Lung (tissue), 12 donors: ENCODE measurements around the gene MIP. TPM values are rescaled to one million over a fixed set of nuclear protein-coding genes. Genes with fewer than 3 reads are reported as not detected.
A peak's percentile ranks its signal among the peaks of the same experiment; 100 is the strongest.
"Not testable (repeated sequence)": the region's sequence is repeated elsewhere in the genome, so short reads cannot be mapped to it uniquely, and the experiment has no call there.

ENCODE experiments used
- ATAC-seq: fragments of 200-7000 bp; cut with Tn5 transposase; one replicate; pipeline ENCODE4 v1.9.1; 2020; ENCODE audit warnings: moderate number of reproducible peaks; ENCODE audit not compliant: insufficient read depth, low FRiP score
- DNase-seq, 3 donors: peaks; one replicate each; pipeline ENCODE4 v3.0.0-alpha.2; 2013 to 2017
- H3K27ac ChIP-seq, 2 donors: one replicate each; pipeline ENCODE4 v1.5.1; 2013; ENCODE audit warnings: mild to moderate bottlenecking in 2 of 2, moderate library complexity in 2 of 2, control low read depth in 1 of 2, inconsistent platforms in 1 of 2, low read depth in 1 of 2, low read length in 1 of 2
- H3K27me3 ChIP-seq, 3 donors: one replicate each; pipeline ENCODE4 v1.5.1; 2013; ENCODE audit warnings: low read length in 2 of 3; ENCODE audit not compliant: control insufficient read depth in 3 of 3, insufficient read depth in 3 of 3
- H3K36me3 ChIP-seq, 4 donors: one replicate each; pipeline ENCODE4 v1.5.1; 2013; ENCODE audit warnings: low read length in 4 of 4, mild to moderate bottlenecking in 1 of 4, moderate library complexity in 1 of 4; ENCODE audit not compliant: control insufficient read depth in 4 of 4, insufficient read depth in 4 of 4
- H3K4me1 ChIP-seq, 5 donors: one replicate each; pipeline ENCODE4 v1.5.1; 2013; ENCODE audit warnings: low read length in 5 of 5, mild to moderate bottlenecking in 2 of 5, moderate library complexity in 1 of 5; ENCODE audit not compliant: control insufficient read depth in 5 of 5, insufficient read depth in 5 of 5
- H3K4me3 ChIP-seq: one replicate; pipeline ENCODE4 v1.5.1; 2013; ENCODE audit warnings: mild to moderate bottlenecking, control low read depth, moderate library complexity
- H3K9ac ChIP-seq, 2 donors: one replicate each; pipeline ENCODE4 v1.5.1; 2013; ENCODE audit warnings: low read length in 2 of 2, control low read depth in 1 of 2; ENCODE audit not compliant: insufficient read depth in 1 of 2
- H3K9me3 ChIP-seq, 4 donors: one replicate each; pipeline ENCODE4 v1.5.1; 2013; ENCODE audit warnings: low read length in 3 of 4, mild to moderate bottlenecking in 1 of 4, moderate library complexity in 1 of 4; ENCODE audit not compliant: control insufficient read depth in 4 of 4, insufficient read depth in 3 of 4
- CTCF ChIP-seq: IDR thresholded peaks from 2 replicates; pipeline ENCODE4 v1.5.1; 2012; ENCODE audit warnings: mild to moderate bottlenecking; ENCODE audit errors: control extremely low read depth, extremely low read depth
- WGBS, 2 donors: extraction: QIAGEN DNeasy Blood & Tissue Kit; methylation state at CpG; one replicate each; pipeline ENCODE4 v1.1.7; 2013; 5-methylcytosine and 5-hydroxymethylcytosine counted together
- polyA plus RNA-seq, 2 donors: library from polyadenylated mRNA; stranded (reverse); fragments of 200-250 nt; gene quantifications; one replicate each; pipeline ENCODE4 v1.2.1, GENCODE V29; 2013
- total RNA-seq, 2 donors: library from RNA; depleted of rRNA in 1 of 2; stranded (reverse); fragments of >200 nt in 1 of 2; gene quantifications; one replicate each; pipeline ENCODE4 v1.2.1, GENCODE V29; 2014 to 2021
- donor health status: control.
- donor health status: control.
- donor health status: Bipolar disorder and iron deficiency.
- donor health status: healthy.
- donor health status: DM: yes; HTN: yes; CAD: no.

The MIP gene
- total and polyA plus RNA-seq, 4 donors = 0.06 to 0.08 TPM; not detected in 2

GRCh38 chr12:56450241-56450640 is 4.2 kb downstream of the MIP start:
- ATAC-seq (no peak), DNase-seq (no peak)
- Histone ChIP-seq H3K9ac (no peak overlapping the region), H3K9me3 (no peaks in the 10 kb centered on the region), H3K4me3 (no peak overlapping the region), H3K27ac (no peak overlapping the region), H3K36me3 (no peaks in the 10 kb centered on the region), H3K27me3 (no peaks in the 10 kb centered on the region), H3K4me1 (peaks cover 0 to 6% (median 3%) of the 10 kb centered on the region in 5 donors)
- 87 to 92% methylated on average over 3 of the region's 3 CpGs for WGBS, 2 donors
- TF ChIP-seq CTCF = no peak

GRCh38 chr12:56449622-56449984 is 4.9 kb downstream of the MIP start:
- DNase-seq (no peak), ATAC-seq (no peak)
- Histone ChIP-seq H3K27me3 (no peaks in the 10 kb centered on the region), H3K9me3 (no peaks in the 10 kb centered on the region), H3K4me3 (no peak overlapping the region), H3K36me3 (no peaks in the 10 kb centered on the region), H3K27ac (peak overlapping the region in 1 of 2 donors; percentile 97), H3K9ac (peak overlapping the region in 1 of 2 donors; percentile 86), H3K4me1 (peaks cover 0 to 6% (median 3%) of the 10 kb centered on the region in 5 donors)
- 32 to 35% methylated on average over 5 of the region's 5 CpGs for WGBS, 2 donors
- TF ChIP-seq CTCF = no peak

- no peak for TF ChIP-seq CTCF
- H3K4me3 ChIP-seq = peak within 1 kb of the TSS; percentile 62
These were observed 5.4 kb downstream of the MIP start, which contains the start of gene TIMELESS for GRCh38 chr12:56448860-56449621. Gene TIMELESS (minus strand): TSS chr12:56449426. CDS start chr12:56434170, 15,256 bp downstream.

GRCh38 chr12:56443208-56443607 is 11.2 kb downstream of the MIP start:
- H3K36me3 ChIP-seq, H3K4me1 ChIP-seq, H3K27ac ChIP-seq, H3K4me3 ChIP-seq, H3K9me3 ChIP-seq, ATAC-seq, H3K27me3 ChIP-seq, H3K9ac ChIP-seq, DNase-seq: not testable (repeated sequence)
- 74 to 85% methylated on average over 2 of the region's 2 CpGs for WGBS, 2 donors

More at GRCh38 chr12:56448860-56449621, 5.4 kb downstream of the MIP start, which contains the start of gene TIMELESS:
- no peaks in the 10 kb centered on the region for H3K27me3 ChIP-seq
- H3K36me3 ChIP-seq = no peaks in the 10 kb centered on the region
- peak within 1 kb of the TSS; percentile 56 to 97 for H3K9ac ChIP-seq
- DNase-seq (peak; percentile 92 to 96 (median 95)), ATAC-seq (peak; percentile 96)
- no peaks in the 10 kb centered on the region for H3K9me3 ChIP-seq
- peaks cover 0 to 6% (median 3%) of the 10 kb centered on the region in 5 donors for H3K4me1 ChIP-seq
- peak within 1 kb of the TSS; percentile 84 to 97 for H3K27ac ChIP-seq
- WGBS, 2 donors = 0 to 1% methylated on average over 52 to 58 of the region's 58 CpGs
